Gastroesophageal sphincter (tissue), 3 donors: Measurements from ENCODE around the gene TFF1.

Experiments used
- EP300 ChIP-seq: sonication (generic); formaldehyde crosslinking; IDR thresholded peaks from one replicate; pipeline ENCODE4 v1.6.1; 2017; ENCODE audit warnings: antibody characterized with exemption, mild to moderate bottlenecking
- POLR2A ChIP-seq, 2 donors: fragments of 450-650 bp; IDR thresholded peaks; one replicate each; pipeline ENCODE4 v1.6.1; 2017; ENCODE audit warnings: antibody characterized with exemption in 2 of 2, mild to moderate bottlenecking in 2 of 2, moderate library complexity in 1 of 2
- POLR2AphosphoS5 ChIP-seq: sonication (generic); formaldehyde crosslinking; IDR thresholded peaks from one replicate; pipeline ENCODE4 v1.6.1; 2017; ENCODE audit warnings: antibody characterized with exemption
- TF ChIP-seq, protein P1 (sequence below), 4 experiments: fragments of 200-600 bp in 2 of 4; fragments of 450-650 bp in 2 of 4; sonication (generic) in 1 of 4; IDR thresholded peaks; one replicate each; pipeline ENCODE4 v1.5.1; 2017 to 2019; ENCODE audit warnings: antibody characterized with exemption in 4 of 4, mild to moderate bottlenecking in 2 of 4, moderate library complexity in 2 of 4

DNA sequence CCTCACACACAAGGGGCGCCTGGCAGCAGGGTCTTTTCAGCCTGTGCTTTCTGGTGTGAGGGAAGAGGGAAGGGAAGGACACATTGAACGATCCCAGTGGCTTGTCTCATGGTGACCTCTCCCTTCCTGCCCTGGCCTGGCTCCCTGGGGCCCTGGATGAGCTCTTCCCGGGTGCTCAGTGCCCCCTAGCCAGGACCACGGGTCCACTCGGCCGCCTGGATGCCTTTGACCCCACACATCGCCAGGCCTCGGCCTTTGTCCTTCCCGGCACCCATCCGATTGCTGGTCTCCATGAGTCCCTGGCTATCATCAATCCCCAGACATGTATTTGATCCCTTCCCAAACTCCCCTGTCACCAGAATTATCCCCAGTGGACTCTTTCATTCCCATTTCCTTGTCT lies 45.1 kb downstream of the TFF1 start:
- TF ChIP-seq POLR2AphosphoS5 (no peak), POLR2A (IDR thresholded peaks at IDR 0.05) (no peak), EP300 (no peak)
- TF ChIP-seq, protein P1, sequence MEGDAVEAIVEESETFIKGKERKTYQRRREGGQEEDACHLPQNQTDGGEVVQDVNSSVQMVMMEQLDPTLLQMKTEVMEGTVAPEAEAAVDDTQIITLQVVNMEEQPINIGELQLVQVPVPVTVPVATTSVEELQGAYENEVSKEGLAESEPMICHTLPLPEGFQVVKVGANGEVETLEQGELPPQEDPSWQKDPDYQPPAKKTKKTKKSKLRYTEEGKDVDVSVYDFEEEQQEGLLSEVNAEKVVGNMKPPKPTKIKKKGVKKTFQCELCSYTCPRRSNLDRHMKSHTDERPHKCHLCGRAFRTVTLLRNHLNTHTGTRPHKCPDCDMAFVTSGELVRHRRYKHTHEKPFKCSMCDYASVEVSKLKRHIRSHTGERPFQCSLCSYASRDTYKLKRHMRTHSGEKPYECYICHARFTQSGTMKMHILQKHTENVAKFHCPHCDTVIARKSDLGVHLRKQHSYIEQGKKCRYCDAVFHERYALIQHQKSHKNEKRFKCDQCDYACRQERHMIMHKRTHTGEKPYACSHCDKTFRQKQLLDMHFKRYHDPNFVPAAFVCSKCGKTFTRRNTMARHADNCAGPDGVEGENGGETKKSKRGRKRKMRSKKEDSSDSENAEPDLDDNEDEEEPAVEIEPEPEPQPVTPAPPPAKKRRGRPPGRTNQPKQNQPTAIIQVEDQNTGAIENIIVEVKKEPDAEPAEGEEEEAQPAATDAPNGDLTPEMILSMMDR (IDR thresholded peaks at IDR 0.05): no peak
